Naive thymus-derived CD4-positive, alpha-beta T cell (primary cell): ENCODE measurements around the gene MED26. TPM values are rescaled to one million over a fixed set of nuclear protein-coding genes. Genes with fewer than 3 reads are reported as not detected.

Experiments
- ATAC-seq: fragments of 150-1000 bp; cut with Tn5 transposase; 2 replicates; pipeline ENCODE4 v1.10.0; 2021; ENCODE audit warnings: mild to moderate bottlenecking, moderate library complexity
- CTCF ChIA-PET: fragments of 350-600 bp; sonication (Branson Sonifier 250); formaldehyde crosslinking; loops from one replicate; lab custom pipeline; 2021; ENCODE audit warnings: antibody characterized with exemption; lab: Charles Lee
- POLR2A ChIA-PET: fragments of 350-600 bp; sonication (Branson Sonifier 250); formaldehyde crosslinking; loops from one replicate; lab custom pipeline; 2021; ENCODE audit warnings: antibody characterized with exemption, inconsistent platforms; lab: Charles Lee
- DNase-seq, 9 donors: peaks; one replicate each; pipeline versions ENCODE4 v3.0.0 to v3.0.0-alpha.2; 2020 to 2022; ENCODE audit warnings: mixed read lengths in 1 of 9
- H3K27ac ChIP-seq: one replicate; pipeline ENCODE4 v1.7.0; 2013; ENCODE audit warnings: mild to moderate bottlenecking, low read depth, low read length, moderate library complexity
- H3K27me3 ChIP-seq, 2 donors: one replicate each; pipeline ENCODE4 v1.7.0; 2013; ENCODE audit warnings: low read length in 2 of 2, mild to moderate bottlenecking in 2 of 2, moderate library complexity in 2 of 2; ENCODE audit not compliant: control insufficient read depth in 2 of 2, insufficient read depth in 2 of 2
- H3K36me3 ChIP-seq, 3 experiments: 1 replicate in 2 of 3; 2 replicates in 1 of 3; pipeline ENCODE4 v1.7.0; 2013; ENCODE audit warnings: low read length in 3 of 3, mild to moderate bottlenecking in 3 of 3, moderate library complexity in 1 of 3; ENCODE audit not compliant: insufficient read depth in 3 of 3, control insufficient read depth in 2 of 3
- H3K4me1 ChIP-seq, 2 donors: one replicate each; pipeline ENCODE4 v1.7.0; 2013; ENCODE audit warnings: low read length in 2 of 2, mild to moderate bottlenecking in 2 of 2, moderate library complexity in 1 of 2; ENCODE audit not compliant: control insufficient read depth in 2 of 2, insufficient read depth in 2 of 2
- H3K4me3 ChIP-seq: 2 replicates; pipeline ENCODE4 v1.7.0; 2013; ENCODE audit warnings: mild to moderate bottlenecking, low read length
- H3K9me3 ChIP-seq, 3 experiments: 1 replicate in 2 of 3; 2 replicates in 1 of 3; pipeline ENCODE4 v1.7.0; 2013; ENCODE audit warnings: low read length in 3 of 3; ENCODE audit not compliant: control insufficient read depth in 2 of 3
- H3K27ac Mint-ChIP-seq, 9 donors: one replicate each; pipeline ENCODE4 v1.8.0; 2020 to 2022; ENCODE audit warnings: mixed read lengths in 9 of 9, mild to moderate bottlenecking in 8 of 9, moderate library complexity in 5 of 9, inconsistent platforms in 2 of 9
- H3K27me3 Mint-ChIP-seq, 5 donors: one replicate each; pipeline ENCODE4 v1.8.0; 2021 to 2022; ENCODE audit warnings: mixed read lengths in 5 of 5, mild to moderate bottlenecking in 1 of 5
- H3K36me3 Mint-ChIP-seq, 5 donors: one replicate each; pipeline ENCODE4 v1.8.0; 2020 to 2022; ENCODE audit warnings: mixed read lengths in 5 of 5, mild to moderate bottlenecking in 3 of 5, inconsistent platforms in 1 of 5
- H3K4me1 Mint-ChIP-seq, 7 donors: one replicate each; pipeline ENCODE4 v1.8.0; 2020 to 2022; ENCODE audit warnings: mixed read lengths in 7 of 7, mild to moderate bottlenecking in 3 of 7, inconsistent platforms in 1 of 7
- H3K4me3 Mint-ChIP-seq, 10 donors: one replicate each; pipeline ENCODE4 v1.8.0; 2020 to 2022; ENCODE audit warnings: mild to moderate bottlenecking in 10 of 10, mixed read lengths in 10 of 10, moderate library complexity in 6 of 10, inconsistent platforms in 2 of 10
- H3K9me3 Mint-ChIP-seq, 11 donors: one replicate each; pipeline ENCODE4 v1.8.0; 2020 to 2022; ENCODE audit warnings: mixed read lengths in 11 of 11, mild to moderate bottlenecking in 4 of 11, inconsistent platforms in 1 of 11, moderate library complexity in 1 of 11
- intact Hi-C, 2 donors: fragments of 100-400 bp; cut with micrococcal nuclease; formaldehyde crosslinking; loops; one replicate each; pipeline ENCODE4 v1.15.1; 2023
- polyA plus RNA-seq, 2 donors: library from polyadenylated mRNA; unstranded; fragments of 300-500 nt; fragmentation: Illumina TruSeq; gene quantifications; one replicate each; pipeline ENCODE4 v1.2.3, GENCODE V29; 2021
- total RNA-seq, 6 experiments: library from RNA in 5 of 6; stranded (reverse) in 5 of 6; gene quantifications; 1 replicate in 5 of 6; 2 replicates in 1 of 6; pipeline ENCODE4 v1.2.3 and lab custom pipeline; 2021 to 2026

MED26 gene
- total and polyA plus RNA-seq, 7 experiments from 2014 or later, result 3.3 to 34.3 (median 15.3) TPM

DNA sequence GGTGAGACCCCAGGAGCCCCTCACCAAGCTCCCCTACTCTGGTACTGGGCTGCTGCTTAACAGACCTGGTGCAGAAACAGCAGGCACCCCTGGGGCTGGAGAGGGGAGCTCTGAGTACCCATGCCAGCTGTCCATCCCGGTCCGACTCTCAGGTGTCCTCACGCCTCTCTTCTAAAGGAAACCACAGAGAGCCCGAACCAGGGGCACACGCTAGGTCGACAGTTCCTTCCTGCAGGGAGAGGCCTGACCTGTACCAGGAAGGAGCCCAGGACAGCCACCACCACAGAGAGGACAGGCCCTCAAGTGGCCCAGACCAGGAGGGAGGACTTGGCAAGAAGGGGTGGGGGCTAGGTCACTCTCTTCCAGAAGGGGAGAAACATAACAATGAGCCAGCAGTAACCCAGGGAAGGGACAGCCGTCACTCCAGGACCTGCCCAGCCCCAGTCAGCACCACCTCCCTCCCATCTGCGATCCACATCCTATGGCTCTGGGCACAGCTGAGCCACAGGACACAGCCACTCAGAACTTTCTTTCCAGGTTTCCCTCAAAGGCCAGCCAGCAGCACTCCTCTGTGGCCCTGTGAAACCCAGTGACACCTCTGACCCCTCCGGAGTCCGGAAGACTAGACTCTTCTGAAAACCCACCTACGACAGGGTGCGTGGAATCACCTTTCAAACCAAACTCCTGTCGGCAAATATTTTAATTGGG is 42.8 kb downstream of the MED26 start:
- H3K9me3 Mint-ChIP-seq, result no peaks in the 10 kb centered on the region
- H3K27ac ChIP-seq, result peak overlapping the region; percentile 62
- peaks cover 0 to 4% (median 0%) of the 10 kb centered on the region in 3 experiments for H3K36me3 ChIP-seq
- H3K4me1 Mint-ChIP-seq, result peaks cover 47 to 92% (median 78%) of the 10 kb centered on the region in 7 donors
- ChIA-PET CTCF (interaction anchor here (1.3 to 1.4 kb wide), 2 partner anchors 12 to 19 kb away, joined by 3 to 4 read pairs; no protein-coding TSS in a partner anchor), POLR2A (interaction anchor here (1.0 to 5.0 kb wide), 11 partner anchors 8 to 43 kb away, joined by 3 to 26 read pairs (median 6); partner anchors contain the start of genes MED26 and SLC35E1)
- H3K36me3 Mint-ChIP-seq, result peaks cover 0 to 5% (median 0%) of the 10 kb centered on the region in 5 donors
- intact Hi-C loops, result no loop called here
- H3K4me3 ChIP-seq, result no peak overlapping the region
- H3K4me1 ChIP-seq, result peaks cover 65% of the 10 kb centered on the region in 2 donors
- H3K27me3 Mint-ChIP-seq, result no peaks in the 10 kb centered on the region
- H3K9me3 ChIP-seq, result no peaks in the 10 kb centered on the region
- H3K27me3 ChIP-seq, result no peaks in the 10 kb centered on the region
- no peak for DNase-seq
- peak overlapping the region; percentile 82 to 95 (median 90) for H3K27ac Mint-ChIP-seq
- ATAC-seq, result no peak
- H3K4me3 Mint-ChIP-seq, result peak overlapping the region; percentile 36 to 90 (median 80)

DNA sequence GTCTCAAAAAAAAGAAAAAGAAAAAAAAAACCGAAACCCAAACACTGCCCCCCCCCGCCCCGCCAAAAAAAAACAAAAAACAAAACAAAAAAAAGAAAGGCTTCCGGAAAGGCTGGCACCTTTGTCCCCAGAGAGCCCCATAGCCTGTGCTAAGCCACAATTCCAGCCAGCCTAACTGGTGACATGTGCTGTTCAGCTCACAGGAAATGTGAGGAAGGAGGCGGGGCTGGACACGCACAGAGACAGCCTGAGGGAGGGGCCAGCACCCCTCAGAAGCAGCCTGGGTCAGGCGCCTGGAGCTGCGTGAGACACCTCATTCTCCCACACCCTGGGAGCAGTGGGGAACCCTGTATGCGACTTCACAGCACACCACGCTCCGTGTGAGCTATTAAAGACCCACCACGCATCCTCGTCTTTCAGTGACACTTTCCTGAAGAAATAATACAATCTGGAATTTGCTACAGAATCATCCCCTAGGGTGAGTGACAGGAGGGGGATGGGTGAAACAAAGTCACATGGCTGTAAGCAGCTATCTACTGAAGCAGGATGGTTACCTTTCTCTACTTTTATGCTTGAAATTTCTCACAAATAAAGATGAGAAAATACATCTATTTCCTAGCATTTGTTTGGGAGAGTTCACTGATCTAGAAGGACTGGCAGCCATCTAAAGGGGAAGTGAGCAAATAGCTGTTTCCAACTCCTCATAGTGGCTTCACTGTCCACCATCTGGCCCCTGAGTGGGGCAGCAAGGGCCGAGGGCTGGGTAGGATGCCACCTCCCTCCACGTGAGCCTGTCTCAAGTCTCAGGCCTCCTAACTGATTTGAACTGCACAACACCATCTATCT is 43.5 kb downstream of the MED26 start:
- Mint-ChIP-seq H3K4me1 (peaks cover 49 to 90% (median 77%) of the 10 kb centered on the region in 7 donors), H3K4me3 (peak overlapping the region; percentile 70 to 90 (median 78)), H3K36me3 (peaks cover 0 to 5% (median 0%) of the 10 kb centered on the region in 5 donors), H3K27ac (peak overlapping the region; percentile 82 to 95 (median 90)), H3K27me3 (no peaks in the 10 kb centered on the region), H3K9me3 (no peaks in the 10 kb centered on the region)
- CTCF ChIA-PET, result interaction anchor here (0.6 to 1.4 kb wide), 3 partner anchors 11 to 96 kb away, joined by 3 to 4 read pairs (median 3); no protein-coding TSS in a partner anchor
- POLR2A ChIA-PET, result interaction anchor here (0.7 to 5.0 kb wide), 13 partner anchors 9 to 76 kb away, joined by 3 to 26 read pairs (median 6); partner anchors contain the start of genes MED26, SLC35E1 and TMEM38A
- Histone ChIP-seq H3K9me3 (no peaks in the 10 kb centered on the region), H3K4me3 (peak overlapping the region; percentile 26), H3K4me1 (peaks cover 65% of the 10 kb centered on the region in 2 donors), H3K36me3 (peaks cover 0 to 8% (median 0%) of the 10 kb centered on the region in 3 experiments), H3K27ac (peak overlapping the region; percentile 62), H3K27me3 (no peaks in the 10 kb centered on the region)
- ATAC-seq (peak; percentile 89), DNase-seq (peak; percentile 68 to 93 (median 86))
- intact Hi-C loops, result loop anchor here (1.0 to 5.0 kb wide), 7 partner anchors 10 to 747 kb away; partner anchors contain the start of genes CHERP (in 2 of the 2), MED26 (in 2 of the 2), SLC35E1 (in 2 of the 2) and SMIM7 (in 2 of the 2)

DNA sequence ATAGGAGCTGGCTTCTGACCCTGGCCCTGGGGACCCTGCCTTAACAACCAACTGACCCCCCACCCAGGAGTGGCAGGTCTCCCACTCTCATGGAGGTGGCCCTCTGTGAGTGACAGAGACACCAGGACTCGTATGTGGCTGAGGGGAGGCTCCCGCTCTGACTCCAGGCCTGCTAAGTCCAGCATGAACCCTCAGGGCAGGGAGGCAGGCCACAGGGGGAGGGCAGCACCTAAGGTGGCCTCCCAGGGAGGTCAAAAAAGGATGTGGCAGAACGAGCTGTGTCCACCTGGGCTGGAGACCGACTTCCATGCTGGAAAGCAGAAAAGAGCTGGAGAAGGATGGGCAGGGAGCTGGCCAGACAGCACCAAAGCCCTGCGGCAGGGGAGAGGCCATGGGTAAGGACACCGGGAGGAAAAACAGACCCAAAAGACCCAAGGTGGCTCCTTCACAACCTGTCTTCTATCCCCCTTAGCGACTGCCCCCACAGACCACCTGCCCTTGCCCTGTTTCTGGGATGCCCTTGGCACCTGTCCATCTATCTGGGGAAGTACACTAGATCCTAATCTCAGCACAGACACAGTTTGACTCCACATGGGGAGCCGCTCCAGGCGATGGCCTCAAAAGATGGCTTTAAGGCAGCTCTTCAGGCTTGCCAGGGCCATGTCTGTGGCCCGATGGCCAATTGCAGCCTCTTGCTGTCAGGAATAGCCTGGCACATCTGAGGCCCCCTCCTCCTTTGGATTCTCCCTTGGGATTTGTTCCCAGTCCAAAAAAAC is 45.3 kb downstream of the MED26 start:
- CTCF ChIA-PET, result interaction anchor here (0.6 kb wide), 1 partner anchor 295 kb away, joined by 5 read pairs; no protein-coding TSS in a partner anchor

DNA sequence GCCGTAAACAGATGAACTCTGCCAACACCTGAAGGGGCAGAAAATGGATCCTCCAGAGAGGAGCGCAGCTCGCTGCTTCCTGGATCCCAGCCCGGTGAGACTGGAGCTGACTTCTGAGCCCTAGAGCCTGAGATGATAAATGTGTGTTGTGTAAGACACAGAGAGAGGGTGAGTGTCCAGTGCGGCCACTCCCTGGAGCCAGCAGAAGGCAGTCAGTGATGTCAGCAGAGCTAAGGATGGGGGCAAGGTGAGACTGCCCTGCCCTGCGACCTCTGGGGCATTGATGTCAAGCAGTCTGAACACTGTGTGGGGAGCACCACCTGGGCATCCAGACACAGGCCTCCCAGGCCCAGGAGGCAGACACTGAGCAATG is 46.0 kb downstream of the MED26 start:
- H3K9me3 Mint-ChIP-seq, result no peaks in the 10 kb centered on the region
- no peaks in the 10 kb centered on the region for H3K9me3 ChIP-seq
- H3K27ac Mint-ChIP-seq, result peak overlapping the region in 8 of 9 donors; percentile 40 to 91 (median 76)
- ChIA-PET CTCF (no interaction called here), POLR2A (interaction anchor here (5.0 kb wide), 1 partner anchor 9 kb away, joined by 26 read pairs; the partner anchor contains the start of gene SLC35E1)
- H3K36me3 Mint-ChIP-seq, result peaks cover 0 to 10% (median 4%) of the 10 kb centered on the region in 5 donors
- intact Hi-C loops, result loop anchor here in 1 of 2 donors (5.0 kb wide), 1 partner anchor 745 kb away; no protein-coding TSS in a partner anchor
- no peak for ATAC-seq
- peaks cover 41 to 43% of the 10 kb centered on the region in 2 donors for H3K4me1 ChIP-seq
- no peaks in the 10 kb centered on the region for H3K27me3 Mint-ChIP-seq
- H3K27ac ChIP-seq, result peak overlapping the region; percentile 32
- H3K36me3 ChIP-seq, result peaks cover 0 to 29% (median 0%) of the 10 kb centered on the region in 3 experiments
- DNase-seq, result no peak
- peaks cover 28 to 75% (median 59%) of the 10 kb centered on the region in 7 donors for H3K4me1 Mint-ChIP-seq
- H3K4me3 ChIP-seq, result no peak overlapping the region
- H3K27me3 ChIP-seq, result no peaks in the 10 kb centered on the region
- peak overlapping the region in 7 of 10 donors; percentile 16 to 78 (median 33) for H3K4me3 Mint-ChIP-seq

More for the DNA sequence above, 45.3 kb downstream of the MED26 start:
- peaks cover 49 to 50% of the 10 kb centered on the region in 2 donors for H3K4me1 ChIP-seq
- ATAC-seq (no peak), DNase-seq (no peak)
- H3K27ac ChIP-seq, result peak overlapping the region; percentile 62
- Mint-ChIP-seq H3K4me3 (peak overlapping the region in 8 of 10 donors; percentile 5 to 90 (median 40)), H3K27ac (peak overlapping the region in 7 of 9 donors; percentile 30 to 95 (median 90)), H3K4me1 (peaks cover 32 to 82% (median 66%) of the 10 kb centered on the region in 7 donors), H3K27me3 (no peaks in the 10 kb centered on the region), H3K36me3 (peaks cover 0 to 10% (median 4%) of the 10 kb centered on the region in 5 donors), H3K9me3 (no peaks in the 10 kb centered on the region)
- no peaks in the 10 kb centered on the region for H3K9me3 ChIP-seq
- intact Hi-C loops, result loop anchor here in 1 of 2 donors (5.0 kb wide), 1 partner anchor 745 kb away; no protein-coding TSS in a partner anchor
- POLR2A ChIA-PET, result interaction anchor here (1.2 to 5.0 kb wide), 3 partner anchors 9 to 45 kb away, joined by 3 to 26 read pairs (median 18); partner anchors contain the start of genes MED26 and SLC35E1
- peaks cover 0 to 22% (median 0%) of the 10 kb centered on the region in 3 experiments for H3K36me3 ChIP-seq
- H3K27me3 ChIP-seq, result no peaks in the 10 kb centered on the region
- H3K4me3 ChIP-seq, result no peak overlapping the region

DNA sequence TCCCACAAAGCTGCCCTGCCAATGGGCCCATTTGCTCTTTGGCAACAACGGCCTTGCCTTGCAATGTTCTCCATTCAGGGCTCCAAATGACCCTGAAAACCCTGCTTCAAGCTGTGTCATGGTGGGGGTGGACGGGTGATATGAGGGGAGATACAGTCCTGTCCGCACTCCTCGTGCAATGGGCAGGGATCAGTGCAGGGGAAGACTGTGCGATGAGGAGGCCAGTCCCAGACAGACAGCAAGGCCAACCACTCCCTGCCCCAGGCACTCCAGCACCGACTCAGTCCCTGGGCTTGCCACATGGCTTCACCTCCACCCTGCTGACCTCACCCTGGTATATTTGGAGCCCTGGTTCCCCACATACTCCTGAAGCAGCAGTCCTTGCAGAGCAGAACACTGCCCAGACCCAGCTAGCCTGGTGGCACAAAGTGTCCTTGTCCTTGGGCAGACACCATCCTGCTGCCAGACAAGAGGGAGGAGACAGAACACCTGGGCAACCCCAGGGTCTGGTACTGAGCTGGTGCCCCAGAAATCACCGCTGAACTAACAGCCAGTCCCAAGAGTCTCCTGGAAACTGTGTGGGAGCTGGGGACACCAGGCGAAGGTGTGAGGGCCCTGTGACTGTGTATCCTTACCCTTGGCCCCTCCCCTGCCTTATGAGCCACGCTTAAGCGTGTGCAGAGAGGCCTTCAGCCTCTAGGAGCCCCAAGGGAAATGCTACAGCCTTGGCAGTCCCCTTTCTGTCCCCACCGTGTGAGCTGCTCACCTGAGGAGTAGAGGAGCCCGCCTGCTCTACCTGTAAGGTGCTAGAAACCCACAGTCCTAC is 46.6 kb downstream of the MED26 start:
- ChIA-PET CTCF (interaction anchor here (0.5 kb wide), 1 partner anchor 368 kb away, joined by 3 read pairs; no protein-coding TSS in a partner anchor), POLR2A (interaction anchor here (1.3 to 5.0 kb wide), 2 partner anchors 8 to 17 kb away, joined by 3 to 26 read pairs; partner anchors contain the start of gene SLC35E1)
- Histone ChIP-seq H3K27me3 (no peaks in the 10 kb centered on the region), H3K4me1 (peaks cover 35 to 37% of the 10 kb centered on the region in 2 donors), H3K9me3 (no peaks in the 10 kb centered on the region), H3K36me3 (peaks cover 0 to 35% (median 0%) of the 10 kb centered on the region in 3 experiments), H3K4me3 (no peak overlapping the region), H3K27ac (peak overlapping the region; percentile 32)
- no peaks in the 10 kb centered on the region for H3K27me3 Mint-ChIP-seq
- peaks cover 28 to 71% (median 55%) of the 10 kb centered on the region in 7 donors for H3K4me1 Mint-ChIP-seq
- peak overlapping the region in 6 of 10 donors; percentile 16 to 78 (median 30) for H3K4me3 Mint-ChIP-seq
- ATAC-seq, result no peak
- no peaks in the 10 kb centered on the region for H3K9me3 Mint-ChIP-seq
- peaks cover 0 to 10% (median 4%) of the 10 kb centered on the region in 5 donors for H3K36me3 Mint-ChIP-seq
- intact Hi-C loops, result loop anchor here in 1 of 2 donors (5.0 kb wide), 1 partner anchor 744 kb away; no protein-coding TSS in a partner anchor
- H3K27ac Mint-ChIP-seq, result peak overlapping the region in 8 of 9 donors; percentile 40 to 91 (median 76)
- DNase-seq, result no peak
